Hepatocyte (in vitro differentiated cells): ENCODE results near the gene KLK8. TPM values are rescaled to one million over a fixed set of nuclear protein-coding genes. Genes with fewer than 3 reads are reported as not detected.

Experiments used
- DNase-seq: peaks from one replicate; pipeline ENCODE4 v3.0.0-alpha.2; 2016; ENCODE audit warnings: low spot score
- H2AFZ ChIP-seq: fragments of 200-600 bp; sonication (generic); 2 replicates; pipeline ENCODE4 v1.6.0; 2016; ENCODE audit warnings: antibody characterized with exemption, mild to moderate bottlenecking
- H3K27ac ChIP-seq: fragments of 200-600 bp; sonication (generic); 2 replicates; pipeline ENCODE4 v1.5.1; 2016; ENCODE audit warnings: mild to moderate bottlenecking
- H3K27me3 ChIP-seq: fragments of 200-600 bp; sonication (generic); 2 replicates; pipeline ENCODE4 v1.6.1; 2016
- H3K36me3 ChIP-seq: fragments of 200-600 bp; sonication (generic); replicated peaks from 2 replicates; pipeline ENCODE4 v1.5.1; 2016; ENCODE audit warnings: low read depth; ENCODE audit not compliant: insufficient read depth
- H3K4me1 ChIP-seq: fragments of 200-600 bp; sonication (generic); 2 replicates; pipeline ENCODE4 v1.5.1; 2016; ENCODE audit warnings: mild to moderate bottlenecking, moderate library complexity; ENCODE audit not compliant: insufficient read depth
- H3K4me2 ChIP-seq: fragments of 200-600 bp; sonication (generic); 2 replicates; pipeline ENCODE4 v1.6.0; 2016
- H3K4me3 ChIP-seq: fragments of 200-600 bp; sonication (generic); 2 replicates; pipeline ENCODE4 v1.5.1; 2016; ENCODE audit warnings: mild to moderate bottlenecking
- H3K79me2 ChIP-seq: fragments of 200-600 bp; sonication (generic); 2 replicates; pipeline ENCODE4 v1.6.0; 2017; ENCODE audit warnings: mild to moderate bottlenecking
- H3K9me2 ChIP-seq: fragments of 200-600 bp; sonication (generic); replicated peaks from 2 replicates; pipeline ENCODE4 v1.6.0; 2017; ENCODE audit warnings: mild to moderate bottlenecking; ENCODE audit not compliant: insufficient read depth
- H3K9me3 ChIP-seq: fragments of 200-600 bp; sonication (generic); 2 replicates; pipeline ENCODE4 v1.5.1; 2016; ENCODE audit warnings: low read depth, mild to moderate bottlenecking
- H4K20me1 ChIP-seq: fragments of 200-600 bp; sonication (generic); 2 replicates; pipeline ENCODE4 v1.6.0; 2016; ENCODE audit warnings: mild to moderate bottlenecking; ENCODE audit not compliant: insufficient read depth, poor library complexity, severe bottlenecking
- EZH2 ChIP-seq: fragments of 200-600 bp; sonication (generic); IDR thresholded peaks from 2 replicates; pipeline ENCODE4 v1.6.1; 2016; ENCODE audit warnings: antibody characterized with exemption, mild to moderate bottlenecking, borderline replicate concordance
- EZH2phosphoT487 ChIP-seq: fragments of 200-600 bp; sonication (generic); IDR thresholded peaks from one replicate; pipeline ENCODE4 v1.6.1; 2018; ENCODE audit warnings: antibody characterized with exemption, mild to moderate bottlenecking, low read depth, moderate library complexity; ENCODE audit not compliant: unreplicated experiment, severe bottlenecking
- WGBS: methylation state at CpG from one replicate; pipeline ENCODE4 v1.1.6; 2016; ENCODE audit warnings: low lambda C conversion rate; ENCODE audit errors: missing lambda C conversion rate; 5-methylcytosine and 5-hydroxymethylcytosine counted together
- polyA plus RNA-seq: library from polyadenylated mRNA; unstranded; fragments of >200 nt; fragmentation: Nextera tagmentation; extraction: Ambion mirVana; gene quantifications from 2 replicates; pipeline ENCODE4 v1.2.1, GENCODE V29; 2016
- total RNA-seq: library from RNA; depleted of rRNA; stranded (reverse); fragments of >200 nt; gene quantifications from 2 replicates; pipeline ENCODE4 v1.2.3, GENCODE V29; 2014
- TF ChIP-seq, protein P1 (sequence below): fragments of 200-600 bp; sonication (generic); IDR thresholded peaks from 2 replicates; pipeline ENCODE4 v1.5.1; 2016; ENCODE audit warnings: antibody characterized with exemption, mild to moderate bottlenecking; ENCODE audit not compliant: poor library complexity

Gene KLK8
- total and polyA plus RNA-seq, 2 experiments from 2014 or later: 0.87 to 5.4 TPM

DNA sequence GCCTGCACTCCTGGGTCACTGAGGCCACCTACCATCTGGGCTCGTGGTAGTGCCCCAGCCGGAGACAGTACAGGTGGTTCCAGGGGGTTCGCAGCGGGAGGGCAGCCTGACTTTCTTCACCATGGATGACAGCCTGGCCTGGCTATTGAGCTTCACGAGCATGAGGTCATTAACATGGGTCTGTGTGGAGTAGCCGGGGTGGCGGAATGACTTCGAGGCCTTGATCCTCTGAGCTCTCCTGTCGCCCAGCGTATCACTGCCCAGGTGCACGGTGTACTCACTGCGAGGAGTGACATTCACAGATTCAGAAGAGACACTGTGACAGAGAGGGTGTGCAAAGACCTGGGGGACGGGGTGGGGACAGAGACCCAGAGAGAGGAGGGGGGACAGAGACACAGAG, 21.2 kb downstream of the KLK8 start:
- H3K27ac ChIP-seq: no peak overlapping the region
- no peak overlapping the region for H3K4me3 ChIP-seq
- no peak overlapping the region for H2AFZ ChIP-seq
- H3K4me1 ChIP-seq: no peaks in the 10 kb centered on the region
- no peak for DNase-seq
- H4K20me1 ChIP-seq: no peaks in the 10 kb centered on the region
- no peak overlapping the region for H3K4me2 ChIP-seq
- H3K36me3 ChIP-seq: no peaks in the 10 kb centered on the region
- no peaks in the 10 kb centered on the region for H3K79me2 ChIP-seq
- WGBS: 78% methylated on average over 12 of the region's 13 CpGs
- H3K9me3 ChIP-seq: no peaks in the 10 kb centered on the region
- TF ChIP-seq, protein P1, sequence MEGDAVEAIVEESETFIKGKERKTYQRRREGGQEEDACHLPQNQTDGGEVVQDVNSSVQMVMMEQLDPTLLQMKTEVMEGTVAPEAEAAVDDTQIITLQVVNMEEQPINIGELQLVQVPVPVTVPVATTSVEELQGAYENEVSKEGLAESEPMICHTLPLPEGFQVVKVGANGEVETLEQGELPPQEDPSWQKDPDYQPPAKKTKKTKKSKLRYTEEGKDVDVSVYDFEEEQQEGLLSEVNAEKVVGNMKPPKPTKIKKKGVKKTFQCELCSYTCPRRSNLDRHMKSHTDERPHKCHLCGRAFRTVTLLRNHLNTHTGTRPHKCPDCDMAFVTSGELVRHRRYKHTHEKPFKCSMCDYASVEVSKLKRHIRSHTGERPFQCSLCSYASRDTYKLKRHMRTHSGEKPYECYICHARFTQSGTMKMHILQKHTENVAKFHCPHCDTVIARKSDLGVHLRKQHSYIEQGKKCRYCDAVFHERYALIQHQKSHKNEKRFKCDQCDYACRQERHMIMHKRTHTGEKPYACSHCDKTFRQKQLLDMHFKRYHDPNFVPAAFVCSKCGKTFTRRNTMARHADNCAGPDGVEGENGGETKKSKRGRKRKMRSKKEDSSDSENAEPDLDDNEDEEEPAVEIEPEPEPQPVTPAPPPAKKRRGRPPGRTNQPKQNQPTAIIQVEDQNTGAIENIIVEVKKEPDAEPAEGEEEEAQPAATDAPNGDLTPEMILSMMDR: no peak
- TF ChIP-seq EZH2 (no peak), EZH2phosphoT487 (no peak)
- H3K27me3 ChIP-seq: peaks cover 17% of the 10 kb centered on the region
- no peaks in the 10 kb centered on the region for H3K9me2 ChIP-seq

- WGBS: 37% methylated on average over 7 of the region's 8 CpGs
- no peaks in the 10 kb centered on the region for H3K4me1 ChIP-seq
These were observed 21.6 kb downstream of the KLK8 start for GRCh38 chr19:50979758-50980157.

DNA sequence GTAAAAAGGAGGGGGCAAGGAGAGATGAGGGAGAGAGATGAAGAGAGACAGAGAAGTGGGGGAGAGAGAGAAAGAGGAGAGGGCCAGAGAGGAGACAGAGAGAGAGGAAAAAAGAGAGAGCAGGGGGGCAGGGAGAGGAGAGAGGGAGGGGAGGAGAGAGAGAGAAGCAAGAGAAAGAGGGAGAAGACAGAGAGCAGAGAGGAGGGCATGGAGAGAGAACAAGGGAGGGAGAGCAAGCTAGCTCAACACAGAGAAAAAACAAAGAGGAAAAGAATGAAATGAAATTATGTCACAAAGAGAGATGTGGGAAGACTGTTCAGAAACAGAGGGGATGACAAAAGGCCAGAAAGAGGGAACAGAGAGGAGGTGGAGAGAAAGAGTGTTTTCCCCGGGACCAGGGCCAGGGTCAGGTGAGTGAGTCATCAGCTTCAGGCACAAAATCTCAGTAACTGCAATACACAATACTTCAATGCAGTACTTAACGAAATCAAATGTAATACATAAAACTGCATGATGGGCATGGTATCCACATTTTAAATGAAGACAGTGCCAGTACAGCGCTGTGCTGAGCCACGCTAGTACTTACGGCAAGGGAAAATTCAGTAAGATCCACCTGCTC, 22.5 kb downstream of the KLK8 start:
- no peaks in the 10 kb centered on the region for H3K79me2 ChIP-seq
- H3K4me2 ChIP-seq: no peak overlapping the region
- H3K27ac ChIP-seq: no peak overlapping the region
- H4K20me1 ChIP-seq: no peaks in the 10 kb centered on the region
- peaks cover 11% of the 10 kb centered on the region for H3K27me3 ChIP-seq
- no peak overlapping the region for H2AFZ ChIP-seq
- H3K9me2 ChIP-seq: no peaks in the 10 kb centered on the region
- DNase-seq: no peak
- TF ChIP-seq EZH2 (no peak), EZH2phosphoT487 (no peak)
- TF ChIP-seq, protein P1: no peak
- H3K36me3 ChIP-seq: no peaks in the 10 kb centered on the region
- no peak overlapping the region for H3K4me3 ChIP-seq
- H3K4me1 ChIP-seq: no peaks in the 10 kb centered on the region
- no peaks in the 10 kb centered on the region for H3K9me3 ChIP-seq
- WGBS: 67% methylated on average over 5 of the region's 5 CpGs

More at GRCh38 chr19:50979758-50980157, 21.6 kb downstream of the KLK8 start:
- Histone ChIP-seq H3K79me2 (no peaks in the 10 kb centered on the region), H3K9me2 (no peaks in the 10 kb centered on the region), H3K36me3 (no peaks in the 10 kb centered on the region), H4K20me1 (no peaks in the 10 kb centered on the region), H3K4me2 (no peak overlapping the region), H2AFZ (no peak overlapping the region), H3K4me3 (no peak overlapping the region), H3K27ac (no peak overlapping the region), H3K27me3 (peaks cover 17% of the 10 kb centered on the region), H3K9me3 (no peaks in the 10 kb centered on the region)
- DNase-seq: no peak
- TF ChIP-seq, protein P1: no peak
- TF ChIP-seq EZH2phosphoT487 (no peak), EZH2 (no peak)

GRCh38 chr19:50977626-50978025, 23.8 kb downstream of the KLK8 start:
- no peak overlapping the region for H2AFZ ChIP-seq
- no peaks in the 10 kb centered on the region for H3K4me1 ChIP-seq
- WGBS: 81% methylated on average over 4 of the region's 4 CpGs
- no peaks in the 10 kb centered on the region for H3K9me3 ChIP-seq
- H3K4me3 ChIP-seq: no peak overlapping the region
- no peak overlapping the region for H3K4me2 ChIP-seq
- H3K27ac ChIP-seq: no peak overlapping the region
- no peaks in the 10 kb centered on the region for H3K79me2 ChIP-seq
- peaks cover 6% of the 10 kb centered on the region for H3K27me3 ChIP-seq
- H4K20me1 ChIP-seq: no peaks in the 10 kb centered on the region
- TF ChIP-seq, protein P1: no peak
- TF ChIP-seq EZH2: no peak
- no peak for TF ChIP-seq EZH2phosphoT487
- H3K36me3 ChIP-seq: no peaks in the 10 kb centered on the region
- DNase-seq: no peak
- no peaks in the 10 kb centered on the region for H3K9me2 ChIP-seq
